H9 (cell line): ENCODE results near the gene REXO2. TPM values are rescaled to one million over a fixed set of nuclear protein-coding genes. Genes with fewer than 3 reads are reported as not detected.

Experiments
- DNase-seq: peaks from one replicate; pipeline ENCODE4 v3.0.0-alpha.2; 2017
- H2AFZ ChIP-seq: one replicate; pipeline ENCODE4 v1.6.1; 2013; ENCODE audit warnings: mild to moderate bottlenecking, low read length, control low read depth, moderate library complexity
- H2AK5ac ChIP-seq: 2 replicates; pipeline ENCODE4 v1.6.1; 2013; ENCODE audit warnings: low read length, control low read depth, mixed read lengths; ENCODE audit not compliant: insufficient read length
- H2BK120ac ChIP-seq: one replicate; pipeline ENCODE4 v1.6.1; 2013; ENCODE audit warnings: low read depth, mild to moderate bottlenecking, low read length, control low read depth, inconsistent platforms; ENCODE audit not compliant: poor library complexity, severe bottlenecking
- H2BK12ac ChIP-seq: 2 replicates; pipeline ENCODE4 v1.6.1; 2013; ENCODE audit warnings: low read length, control low read depth, mixed read lengths, low read depth; ENCODE audit not compliant: insufficient read length
- H2BK15ac ChIP-seq: 2 replicates; pipeline ENCODE4 v1.6.1; 2013; ENCODE audit warnings: low read depth, low read length, control low read depth
- H2BK20ac ChIP-seq: one replicate; pipeline ENCODE4 v1.6.1; 2013; ENCODE audit warnings: low read depth, mild to moderate bottlenecking, low read length, control low read depth, inconsistent platforms; ENCODE audit not compliant: poor library complexity, severe bottlenecking
- H2BK5ac ChIP-seq: 2 replicates; pipeline ENCODE4 v1.6.1; 2013; ENCODE audit warnings: low read length, control low read depth, mixed read lengths; ENCODE audit not compliant: insufficient read length
- H3K14ac ChIP-seq: 2 replicates; pipeline ENCODE4 v1.6.1; 2013; ENCODE audit warnings: low read length, control low read depth; ENCODE audit not compliant: insufficient read depth
- H3K18ac ChIP-seq: 2 replicates; pipeline ENCODE4 v1.6.1; 2013; ENCODE audit warnings: low read depth, mild to moderate bottlenecking, mixed read lengths, low read length, control low read depth; ENCODE audit not compliant: insufficient read length
- H3K23ac ChIP-seq: 2 replicates; pipeline ENCODE4 v1.6.1; 2013; ENCODE audit warnings: low read length, control low read depth, mixed read lengths, low read depth; ENCODE audit not compliant: insufficient read length
- H3K23me2 ChIP-seq: 2 replicates; pipeline ENCODE4 v1.6.1; 2013; ENCODE audit warnings: low read depth, mild to moderate bottlenecking, mixed read lengths, low read length, control low read depth; ENCODE audit not compliant: insufficient read length, poor library complexity, severe bottlenecking
- H3K27ac ChIP-seq: 2 replicates; pipeline ENCODE4 v1.5.1; 2013; ENCODE audit warnings: low read length, control low read depth, mixed read lengths, low read depth; ENCODE audit not compliant: insufficient read length
- H3K27me3 ChIP-seq: 2 replicates; pipeline ENCODE4 v1.6.1; 2013; ENCODE audit warnings: low read length, control low read depth, inconsistent platforms; ENCODE audit not compliant: insufficient read depth
- H3K4ac ChIP-seq: 2 replicates; pipeline ENCODE4 v1.6.1; 2013; ENCODE audit warnings: low read depth, mild to moderate bottlenecking, control low read depth, inconsistent platforms, low read length, moderate library complexity
- H3K4me1 ChIP-seq: 2 replicates; pipeline ENCODE4 v1.6.1; 2013; ENCODE audit warnings: low read length, control low read depth, inconsistent platforms; ENCODE audit not compliant: insufficient read depth
- H3K4me2 ChIP-seq: 2 replicates; pipeline ENCODE4 v1.6.1; 2013; ENCODE audit warnings: low read length, control low read depth, mixed read lengths; ENCODE audit not compliant: insufficient read length, insufficient read depth
- H3K56ac ChIP-seq: 2 replicates; pipeline ENCODE4 v1.6.1; 2013; ENCODE audit warnings: low read depth, mild to moderate bottlenecking, mixed read lengths, low read length, control low read depth; ENCODE audit not compliant: insufficient read length
- H3K79me1 ChIP-seq: 2 replicates; pipeline ENCODE4 v1.6.1; 2013; ENCODE audit warnings: low read depth, mild to moderate bottlenecking, moderate library complexity, low read length, control low read depth, inconsistent platforms; ENCODE audit not compliant: insufficient read depth, poor library complexity, severe bottlenecking
- H3K79me2 ChIP-seq: 2 replicates; pipeline ENCODE4 v1.6.1; 2013; ENCODE audit warnings: low read length, control low read depth, inconsistent platforms; ENCODE audit not compliant: insufficient read depth
- H3K9ac ChIP-seq: 2 replicates; pipeline ENCODE4 v1.6.1; 2013; ENCODE audit warnings: low read length, control low read depth, mixed read lengths; ENCODE audit not compliant: insufficient read length; ENCODE audit errors: extremely low read depth
- H3K9me3 ChIP-seq: one replicate; pipeline ENCODE4 v1.6.1; 2013; ENCODE audit warnings: low read depth, low read length, inconsistent platforms; ENCODE audit not compliant: control insufficient read depth
- H3T11ph ChIP-seq: one replicate; pipeline ENCODE4 v1.6.1; 2013; ENCODE audit warnings: mild to moderate bottlenecking, low read length, control low read depth, inconsistent platforms
- H4K20me1 ChIP-seq: one replicate; pipeline ENCODE4 v1.6.1; 2013; ENCODE audit not compliant: control insufficient read depth, insufficient read length, insufficient read depth
- H4K5ac ChIP-seq: 2 replicates; pipeline ENCODE4 v1.6.1; 2013; ENCODE audit warnings: low read depth, mild to moderate bottlenecking, mixed read lengths, low read length, control low read depth; ENCODE audit not compliant: insufficient read length
- H4K8ac ChIP-seq: replicated peaks from 2 replicates; pipeline ENCODE4 v1.6.1; 2013; ENCODE audit warnings: low read length, control low read depth, mixed read lengths, low read depth; ENCODE audit not compliant: insufficient read length
- H4K91ac ChIP-seq: 2 replicates; pipeline ENCODE4 v1.6.1; 2013; ENCODE audit warnings: low read depth, mild to moderate bottlenecking, moderate library complexity, mixed read lengths, low read length, control low read depth; ENCODE audit not compliant: insufficient read length
- H3K27ac Mint-ChIP-seq, 3 experiments: 2 replicates in 2 of 3; 3 replicates in 1 of 3; pipeline ENCODE4 v1.8.0; 2020 to 2021; ENCODE audit warnings: mixed read lengths in 3 of 3, mild to moderate bottlenecking in 1 of 3, moderate library complexity in 1 of 3
- H3K27me3 Mint-ChIP-seq: 2 replicates; pipeline ENCODE4 v1.8.0; 2021; ENCODE audit warnings: low read depth, mild to moderate bottlenecking, moderate library complexity, mixed read lengths
- H3K36me3 Mint-ChIP-seq, 3 experiments: 2 replicates in 2 of 3; 3 replicates in 1 of 3; pipeline ENCODE4 v1.8.0; 2020 to 2021; ENCODE audit warnings: low read depth in 3 of 3, mixed read lengths in 3 of 3; ENCODE audit not compliant: insufficient read depth in 1 of 3
- H3K4me1 Mint-ChIP-seq, 2 experiments: 2 replicates each; pipeline ENCODE4 v1.8.0; 2020; ENCODE audit warnings: mixed read lengths in 2 of 2
- H3K4me3 Mint-ChIP-seq, 2 experiments: 2 replicates in 1 of 2; 3 replicates in 1 of 2; pipeline ENCODE4 v1.8.0; 2020 to 2021; ENCODE audit warnings: mild to moderate bottlenecking in 2 of 2, mixed read lengths in 2 of 2, moderate library complexity in 1 of 2
- H3K9me3 Mint-ChIP-seq, 2 experiments: 2 replicates in 1 of 2; 3 replicates in 1 of 2; pipeline ENCODE4 v1.8.0; 2020; ENCODE audit warnings: mild to moderate bottlenecking in 2 of 2, mixed read lengths in 2 of 2, moderate library complexity in 1 of 2
- CTCF ChIP-seq: fragments of 200-600 bp; sonication (generic); conservative IDR thresholded peaks from 3 replicates; pipeline ENCODE4 v1.8.0; 2021; ENCODE audit warnings: antibody characterized with exemption, mild to moderate bottlenecking
- WGBS: extraction: QIAGEN DNeasy Blood & Tissue Kit; methylation state at CpG from one replicate; pipeline ENCODE4 v1.1.7; 2013; ENCODE audit warnings: missing lambda C conversion rate, low lambda C conversion rate, mixed read lengths; ENCODE audit not compliant: insufficient read length; ENCODE audit errors: extremely low coverage; 5-methylcytosine and 5-hydroxymethylcytosine counted together
- total RNA-seq: library from RNA; stranded (reverse); gene quantifications from 2 replicates; pipeline ENCODE4 v1.2.1, GENCODE V29; 2021

REXO2 gene
- total RNA-seq, 1 experiment from 2014 or later = 92.8 TPM

- Mint-ChIP-seq H3K9me3 (peaks cover 15 to 16% of the 10 kb centered on the region in 2 experiments), H3K27me3 (peaks cover 1% of the 10 kb centered on the region), H3K4me1 (peaks cover 48 to 53% of the 10 kb centered on the region in 2 experiments), H3K4me3 (no peak overlapping the region), H3K27ac (no peak overlapping the region; a peak in 1 of 7 replicates), H3K36me3 (peaks cover 4 to 24% (median 20%) of the 10 kb centered on the region in 3 experiments)
- Histone ChIP-seq H2AK5ac (no peak overlapping the region), H3K4ac (no peak overlapping the region), H2BK12ac (no peak overlapping the region), H3K79me1 (no peaks in the 10 kb centered on the region), H3K4me2 (no peak overlapping the region), H3K56ac (no peak overlapping the region), H2BK15ac (no peak overlapping the region), H3K9ac (no peak overlapping the region), H3K79me2 (no peaks in the 10 kb centered on the region), H3K9me3 (no peaks in the 10 kb centered on the region), H3T11ph (no peak overlapping the region), H3K27me3 (no peaks in the 10 kb centered on the region), H3K14ac (no peak overlapping the region), H4K8ac (no peak overlapping the region), H4K20me1 (no peaks in the 10 kb centered on the region), H4K91ac (no peak overlapping the region), H3K18ac (no peak overlapping the region), H4K5ac (no peak overlapping the region), H2BK20ac (no peak overlapping the region), H2BK5ac (no peak overlapping the region), H2AFZ (no peak overlapping the region), H3K27ac (no peak overlapping the region), H3K23me2 (no peaks in the 10 kb centered on the region), H3K4me1 (peaks cover 22% of the 10 kb centered on the region), H3K23ac (no peak overlapping the region), H2BK120ac (no peak overlapping the region)
- TF ChIP-seq CTCF = no peak
- no CpG with 5 or more reads among the region's 2 CpGs for WGBS
- no peak for DNase-seq
Measured at GRCh38 chr11:114483929-114484328, 44.7 kb downstream of the REXO2 start.
